Liver (tissue), 9 donors: ENCODE results near the gene ZCCHC17. TPM values are rescaled to one million over a fixed set of nuclear protein-coding genes. Genes with fewer than 3 reads are reported as not detected.

Experiments used
- DNase-seq: peaks from one replicate; pipeline ENCODE4 v3.0.0-alpha.2; 2017; ENCODE audit warnings: low spot score
- H3K27ac ChIP-seq, 2 donors: one replicate each; pipeline ENCODE4 v1.7.0; 2013; ENCODE audit warnings: inconsistent platforms in 2 of 2, low read length in 2 of 2, control low read depth in 1 of 2, low read depth in 1 of 2, mild to moderate bottlenecking in 1 of 2
- H3K27me3 ChIP-seq, 4 donors: one replicate each; pipeline versions ENCODE4 v1.6.1 to v1.7.0; 2013; ENCODE audit warnings: low read length in 3 of 4, inconsistent platforms in 1 of 4, mild to moderate bottlenecking in 1 of 4, moderate library complexity in 1 of 4; ENCODE audit not compliant: control insufficient read depth in 4 of 4, insufficient read depth in 4 of 4
- H3K36me3 ChIP-seq, 4 donors: one replicate each; pipeline versions ENCODE4 v1.6.1 to v1.7.0; 2013; ENCODE audit warnings: low read length in 3 of 4, mild to moderate bottlenecking in 3 of 4, low read depth in 1 of 4, moderate library complexity in 1 of 4; ENCODE audit not compliant: control insufficient read depth in 4 of 4, insufficient read depth in 3 of 4
- H3K4me1 ChIP-seq, 4 donors: one replicate each; pipeline versions ENCODE4 v1.6.1 to v1.7.0; 2013; ENCODE audit warnings: low read length in 3 of 4, mild to moderate bottlenecking in 3 of 4, moderate library complexity in 1 of 4; ENCODE audit not compliant: control insufficient read depth in 4 of 4, insufficient read depth in 4 of 4
- H3K4me3 ChIP-seq, 3 donors: one replicate each; pipeline versions ENCODE4 v1.6.1 to v1.7.0; 2013; ENCODE audit warnings: low read length in 3 of 3, control low read depth in 1 of 3, low read depth in 1 of 3, mild to moderate bottlenecking in 1 of 3
- H3K9ac ChIP-seq, 2 donors: one replicate each; pipeline ENCODE4 v1.7.0; 2013; ENCODE audit warnings: low read length in 2 of 2, mild to moderate bottlenecking in 2 of 2, moderate library complexity in 2 of 2, control low read depth in 1 of 2, low read depth in 1 of 2
- H3K9me3 ChIP-seq, 4 donors: one replicate each; pipeline versions ENCODE4 v1.6.1 to v1.7.0; 2013; ENCODE audit warnings: low read length in 3 of 4; ENCODE audit not compliant: control insufficient read depth in 4 of 4
- ATF3 ChIP-seq: IDR thresholded peaks from 2 replicates; pipeline ENCODE4 v1.6.1; 2016; ENCODE audit warnings: antibody characterized with exemption
- CTCF ChIP-seq: fragments of 150-350 bp; IDR thresholded peaks from 2 replicates; pipeline ENCODE4 v1.5.1; 2017; ENCODE audit warnings: improper control_type of control experiment, low read depth, low read length; ENCODE audit not compliant: missing input control
- EGR1 ChIP-seq, 2 donors: IDR thresholded peaks; 2 replicates each; pipeline ENCODE4 v1.6.1; 2016 to 2018; ENCODE audit warnings: antibody characterized with exemption in 2 of 2, low read depth in 2 of 2
- FOXA1 ChIP-seq: IDR thresholded peaks from 2 replicates; pipeline ENCODE4 v1.6.1; 2016; ENCODE audit warnings: antibody characterized with exemption
- FOXA2 ChIP-seq: IDR thresholded peaks from 2 replicates; pipeline ENCODE4 v1.6.1; 2016; ENCODE audit warnings: antibody characterized with exemption
- GABPA ChIP-seq, 2 donors: IDR thresholded peaks in 1 of 2; conservative IDR thresholded peaks in 1 of 2; 2 replicates each; pipeline ENCODE4 v1.6.1; 2016; ENCODE audit warnings: antibody characterized with exemption in 2 of 2, mild to moderate bottlenecking in 1 of 2, moderate library complexity in 1 of 2
- HNF4A ChIP-seq, 2 donors: conservative IDR thresholded peaks; 2 replicates each; pipeline ENCODE4 v1.6.1; 2016; ENCODE audit warnings: antibody characterized with exemption in 2 of 2, mild to moderate bottlenecking in 2 of 2
- JUND ChIP-seq, 2 donors: IDR thresholded peaks; 2 replicates each; pipeline ENCODE4 v1.6.1; 2016; ENCODE audit warnings: antibody characterized with exemption in 2 of 2
- MAX ChIP-seq: IDR thresholded peaks from 2 replicates; pipeline ENCODE4 v1.6.1; 2016; ENCODE audit warnings: antibody characterized with exemption
- NR2F2 ChIP-seq: IDR thresholded peaks from 2 replicates; pipeline ENCODE4 v1.6.1; 2016; ENCODE audit warnings: antibody characterized with exemption
- RAD21 ChIP-seq, 2 donors: IDR thresholded peaks; 2 replicates each; pipeline ENCODE4 v1.6.1; 2016; ENCODE audit warnings: antibody characterized with exemption in 2 of 2, mild to moderate bottlenecking in 2 of 2
- REST ChIP-seq: IDR thresholded peaks from 2 replicates; pipeline ENCODE4 v1.6.1; 2016; ENCODE audit warnings: antibody characterized with exemption, mild to moderate bottlenecking
- RXRA ChIP-seq, 2 donors: IDR thresholded peaks; 2 replicates each; pipeline ENCODE4 v1.6.1; 2017 to 2018; ENCODE audit warnings: antibody characterized with exemption in 2 of 2, mild to moderate bottlenecking in 1 of 2
- SP1 ChIP-seq: IDR thresholded peaks from 2 replicates; pipeline ENCODE4 v1.6.1; 2018; ENCODE audit warnings: antibody characterized with exemption, mild to moderate bottlenecking
- TAF1 ChIP-seq: conservative IDR thresholded peaks from 2 replicates; pipeline ENCODE4 v1.6.1; 2016; ENCODE audit warnings: antibody characterized with exemption, mild to moderate bottlenecking
- YY1 ChIP-seq: IDR thresholded peaks from 2 replicates; pipeline ENCODE4 v1.6.1; 2016; ENCODE audit warnings: antibody characterized with exemption, mild to moderate bottlenecking
- WGBS: extraction: QIAGEN DNeasy Blood & Tissue Kit; methylation state at CpG from one replicate; pipeline ENCODE4 v1.1.7; 2013; 5-methylcytosine and 5-hydroxymethylcytosine counted together
- polyA plus RNA-seq, 2 donors: library from polyadenylated mRNA; stranded (reverse) in 1 of 2; unstranded in 1 of 2; fragments of 200-250 nt in 1 of 2; fragments of >200 nt in 1 of 2; fragmentation: Nextera tagmentation in 1 of 2; extraction: Ambion mirVana in 1 of 2; gene quantifications; one replicate each; pipeline versions ENCODE4 v1.2.1 to v1.2.3, GENCODE V29; 2013 to 2015
- total RNA-seq, 2 donors: library from RNA; depleted of rRNA; stranded (reverse); fragments of >200 nt; gene quantifications; one replicate each; pipeline ENCODE4 v1.2.3, GENCODE V29; 2014
- donor health status: healthy.
- donor health status: healthy.
- donor health status: healthy.
- donor health status: healthy.
- donor health status: healthy.

The ZCCHC17 gene
- total and polyA plus RNA-seq, 4 donors, result 7.4 to 15.1 (median 9.2) TPM

- WGBS, result 97% methylated on average over 3 of the region's 3 CpGs
- Histone ChIP-seq H3K4me3 (no peak overlapping the region), H3K9me3 (no peaks in the 10 kb centered on the region), H3K36me3 (peaks cover 0 to 8% (median 1%) of the 10 kb centered on the region in 4 donors), H3K4me1 (peaks cover 3 to 9% (median 7%) of the 10 kb centered on the region in 4 donors), H3K27ac (no peak overlapping the region), H3K9ac (no peak overlapping the region), H3K27me3 (no peaks in the 10 kb centered on the region)
- TF ChIP-seq CTCF (no peak), EGR1 (IDR thresholded peaks at IDR 0.05; ENCODE audit: low read depth in 2 of 2) (no peak), GABPA (IDR thresholded peaks at IDR 0.05 in 1 of 2, conservative IDR thresholded peaks at IDR 0.05 in 1 of 2) (no peak), REST (no peak), TAF1 (no peak), FOXA1 (no peak), HNF4A (conservative IDR thresholded peaks at IDR 0.05) (no peak), YY1 (no peak), MAX (no peak), FOXA2 (no peak), JUND (IDR thresholded peaks at IDR 0.05) (no peak), RXRA (IDR thresholded peaks at IDR 0.05) (no peak)
- DNase-seq, result no peak
These were observed 67.9 kb downstream of the ZCCHC17 start for GRCh38 chr1:31364561-31365250.

GRCh38 chr1:31366796-31367195 lies 70.0 kb downstream of the ZCCHC17 start:
- Histone ChIP-seq H3K36me3 (peaks cover 0 to 8% (median 0%) of the 10 kb centered on the region in 4 donors), H3K4me3 (no peak overlapping the region), H3K9me3 (no peaks in the 10 kb centered on the region), H3K4me1 (peaks cover 3 to 15% (median 10%) of the 10 kb centered on the region in 4 donors), H3K27ac (no peak overlapping the region), H3K27me3 (no peaks in the 10 kb centered on the region), H3K9ac (no peak overlapping the region)
- 83% methylated on average over 2 of the region's 2 CpGs for WGBS
- no peak for TF ChIP-seq NR2F2
- no peak for TF ChIP-seq EGR1 (IDR thresholded peaks at IDR 0.05; ENCODE audit: low read depth in 2 of 2)
- TF ChIP-seq SP1, result no peak
- TF ChIP-seq REST, result no peak
- TF ChIP-seq YY1, result no peak
- TF ChIP-seq HNF4A (conservative IDR thresholded peaks at IDR 0.05), result no peak
- no peak for TF ChIP-seq RAD21 (IDR thresholded peaks at IDR 0.05)
- no peak for TF ChIP-seq RXRA (IDR thresholded peaks at IDR 0.05)
- no peak for TF ChIP-seq FOXA2
- no peak for TF ChIP-seq ATF3
- no peak for TF ChIP-seq CTCF
- DNase-seq, result no peak
